B cell (primary cell): ENCODE measurements around the gene RPL18.

Source experiments
- CTCF ChIP-seq: fragments of 200-600 bp; IDR thresholded peaks from one replicate; pipeline ENCODE4 v1.8.0; 2022; ENCODE audit warnings: antibody characterized with exemption, mild to moderate bottlenecking
- EZH2 ChIP-seq: IDR thresholded peaks from 2 replicates; pipeline ENCODE4 v1.6.1; 2012; ENCODE audit warnings: borderline replicate concordance, low read depth, mild to moderate bottlenecking, moderate library complexity, low read length; ENCODE audit not compliant: insufficient read depth, poor library complexity, severe bottlenecking

GRCh38 chr19:48608798-48609263 is 10.1 kb downstream of the RPL18 start:
- peak; percentile 69 for TF ChIP-seq CTCF
- TF ChIP-seq EZH2: no peak
